ENCODE results near the gene ELANE.

Gene ELANE

GRCh38 chr19:829129-829758 is 22.9 kb upstream of the ELANE start:
- Histone ChIP-seq H3K4me1 (ENCODE audit: insufficient read depth, low read length, severe bottlenecking) (no peaks in the 10 kb centered on the region), H3K4me3 (ENCODE audit: low read depth, low read length, poor library complexity, severe bottlenecking) (no peak overlapping the region)

GRCh38 chr19:831407-832369 is 20.4 kb upstream of the ELANE start:
- Histone ChIP-seq H3K9me3 (ENCODE audit: low read length) (no peaks in the 10 kb centered on the region), H3K4me1 (ENCODE audit: insufficient read depth, low read length, severe bottlenecking) (no peaks in the 10 kb centered on the region), H3K27me3 (ENCODE audit: insufficient read depth, low read length) (no peaks in the 10 kb centered on the region; the same call in 1 of the 2 replicates), H3K36me3 (ENCODE audit: insufficient read depth, low read length) (no peaks in the 10 kb centered on the region), H3K4me3 (ENCODE audit: low read depth, low read length, poor library complexity, severe bottlenecking) (no peak overlapping the region), H3K4me2 (ENCODE audit: low read length) (no peak overlapping the region), H3K79me2 (ENCODE audit: insufficient read depth, low read length) (no peaks in the 10 kb centered on the region), H2AFZ (ENCODE audit: low read length) (no peak overlapping the region), H3K9me2 (ENCODE audit: low read depth, low read length) (no peaks in the 10 kb centered on the region), H3K9ac (ENCODE audit: low read length) (no peak overlapping the region), H4K20me1 (ENCODE audit: insufficient read depth, low read length) (no peaks in the 10 kb centered on the region), H3F3A (ENCODE audit: insufficient read depth, low read length) (no peaks in the 10 kb centered on the region), H3K27ac (ENCODE audit: low read depth, low read length, poor library complexity, severe bottlenecking) (no peak overlapping the region)
- TF ChIP-seq CTCF (IDR thresholded peaks at IDR 0.05; ENCODE audit: low read length): no peak
- TF ChIP-seq EZH2 (IDR thresholded peaks at IDR 0.05; ENCODE audit: borderline replicate concordance, low read length): no peak

More at GRCh38 chr19:829129-829758, 22.9 kb upstream of the ELANE start:
- Histone ChIP-seq H3K9ac (ENCODE audit: low read length) (no peak overlapping the region), H3K4me2 (ENCODE audit: low read length) (no peak overlapping the region), H3K9me3 (ENCODE audit: low read length) (no peaks in the 10 kb centered on the region), H4K20me1 (ENCODE audit: insufficient read depth, low read length) (no peaks in the 10 kb centered on the region), H3K27ac (ENCODE audit: low read depth, low read length, poor library complexity, severe bottlenecking) (no peak overlapping the region), H3K27me3 (ENCODE audit: insufficient read depth, low read length) (peaks cover 4% of the 10 kb centered on the region; the same call in 1 of the 2 replicates), H3K36me3 (ENCODE audit: insufficient read depth, low read length) (no peaks in the 10 kb centered on the region), H3F3A (ENCODE audit: insufficient read depth, low read length) (no peaks in the 10 kb centered on the region), H3K79me2 (ENCODE audit: insufficient read depth, low read length) (no peaks in the 10 kb centered on the region), H2AFZ (ENCODE audit: low read length) (no peak overlapping the region), H3K9me2 (ENCODE audit: low read depth, low read length) (no peaks in the 10 kb centered on the region)
- no peak for TF ChIP-seq EZH2 (IDR thresholded peaks at IDR 0.05; ENCODE audit: borderline replicate concordance, low read length)
- TF ChIP-seq CTCF (IDR thresholded peaks at IDR 0.05; ENCODE audit: low read length): no peak

- no peak for TF ChIP-seq CTCF (IDR thresholded peaks at IDR 0.05; ENCODE audit: low read length)
- no peak for TF ChIP-seq EZH2 (IDR thresholded peaks at IDR 0.05; ENCODE audit: borderline replicate concordance, low read length)
- Histone ChIP-seq H4K20me1 (ENCODE audit: insufficient read depth, low read length) (no peaks in the 10 kb centered on the region), H3K9me3 (ENCODE audit: low read length) (no peaks in the 10 kb centered on the region), H3K9ac (ENCODE audit: low read length) (no peak overlapping the region), H3K9me2 (ENCODE audit: low read depth, low read length) (no peaks in the 10 kb centered on the region), H2AFZ (ENCODE audit: low read length) (no peak overlapping the region), H3K4me3 (ENCODE audit: low read depth, low read length, poor library complexity, severe bottlenecking) (no peak overlapping the region), H3K79me2 (ENCODE audit: insufficient read depth, low read length) (no peaks in the 10 kb centered on the region), H3K4me2 (ENCODE audit: low read length) (no peak overlapping the region), H3K4me1 (ENCODE audit: insufficient read depth, low read length, severe bottlenecking) (no peaks in the 10 kb centered on the region), H3K36me3 (ENCODE audit: insufficient read depth, low read length) (no peaks in the 10 kb centered on the region), H3K27me3 (ENCODE audit: insufficient read depth, low read length) (no peaks in the 10 kb centered on the region), H3F3A (ENCODE audit: insufficient read depth, low read length) (no peaks in the 10 kb centered on the region), H3K27ac (ENCODE audit: low read depth, low read length, poor library complexity, severe bottlenecking) (no peak overlapping the region)
Measured at GRCh38 chr19:834216-834615, 17.9 kb upstream of the ELANE start.
